Retinal pigment epithelial cell (primary cell): ENCODE results near the gene ZNF786.

Experiments
- DNase-seq: peaks from one replicate; pipeline ENCODE4 v3.0.0-alpha.2; 2010; ENCODE audit warnings: low read depth
- H3K4me3 ChIP-seq: 2 replicates; pipeline ENCODE4 v1.5.1; 2011; ENCODE audit warnings: mild to moderate bottlenecking, low read length, control low read depth, moderate library complexity
- TF ChIP-seq, protein P1 (sequence below): conservative IDR thresholded peaks from 2 replicates; pipeline ENCODE4 v1.5.1; 2011; ENCODE audit warnings: low read depth, low read length, control low read depth, inconsistent platforms

Gene ZNF786

DNA sequence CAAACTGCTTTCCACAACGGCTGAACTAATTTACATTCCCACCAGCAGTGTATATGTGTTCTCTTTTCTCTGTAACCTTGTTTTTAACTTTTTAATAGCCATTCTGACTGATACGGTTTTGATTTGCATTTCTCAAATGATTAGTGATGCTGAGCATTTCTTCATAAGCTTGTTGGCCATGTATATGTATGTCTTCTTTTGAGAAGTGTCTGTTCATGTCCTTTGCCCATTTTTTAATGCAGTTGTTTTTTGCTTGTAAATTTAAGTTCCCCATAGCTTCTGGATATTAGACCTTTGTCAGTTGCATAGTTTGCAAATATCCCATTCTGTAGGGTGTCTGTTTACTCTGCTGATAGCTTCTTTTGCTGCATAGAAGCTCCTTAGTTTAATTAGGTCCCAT is 6.1 kb downstream of the ZNF786 start:
- no peak overlapping the region for H3K4me3 ChIP-seq
- DNase-seq: no peak
- TF ChIP-seq, protein P1, sequence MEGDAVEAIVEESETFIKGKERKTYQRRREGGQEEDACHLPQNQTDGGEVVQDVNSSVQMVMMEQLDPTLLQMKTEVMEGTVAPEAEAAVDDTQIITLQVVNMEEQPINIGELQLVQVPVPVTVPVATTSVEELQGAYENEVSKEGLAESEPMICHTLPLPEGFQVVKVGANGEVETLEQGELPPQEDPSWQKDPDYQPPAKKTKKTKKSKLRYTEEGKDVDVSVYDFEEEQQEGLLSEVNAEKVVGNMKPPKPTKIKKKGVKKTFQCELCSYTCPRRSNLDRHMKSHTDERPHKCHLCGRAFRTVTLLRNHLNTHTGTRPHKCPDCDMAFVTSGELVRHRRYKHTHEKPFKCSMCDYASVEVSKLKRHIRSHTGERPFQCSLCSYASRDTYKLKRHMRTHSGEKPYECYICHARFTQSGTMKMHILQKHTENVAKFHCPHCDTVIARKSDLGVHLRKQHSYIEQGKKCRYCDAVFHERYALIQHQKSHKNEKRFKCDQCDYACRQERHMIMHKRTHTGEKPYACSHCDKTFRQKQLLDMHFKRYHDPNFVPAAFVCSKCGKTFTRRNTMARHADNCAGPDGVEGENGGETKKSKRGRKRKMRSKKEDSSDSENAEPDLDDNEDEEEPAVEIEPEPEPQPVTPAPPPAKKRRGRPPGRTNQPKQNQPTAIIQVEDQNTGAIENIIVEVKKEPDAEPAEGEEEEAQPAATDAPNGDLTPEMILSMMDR: no peak

DNA sequence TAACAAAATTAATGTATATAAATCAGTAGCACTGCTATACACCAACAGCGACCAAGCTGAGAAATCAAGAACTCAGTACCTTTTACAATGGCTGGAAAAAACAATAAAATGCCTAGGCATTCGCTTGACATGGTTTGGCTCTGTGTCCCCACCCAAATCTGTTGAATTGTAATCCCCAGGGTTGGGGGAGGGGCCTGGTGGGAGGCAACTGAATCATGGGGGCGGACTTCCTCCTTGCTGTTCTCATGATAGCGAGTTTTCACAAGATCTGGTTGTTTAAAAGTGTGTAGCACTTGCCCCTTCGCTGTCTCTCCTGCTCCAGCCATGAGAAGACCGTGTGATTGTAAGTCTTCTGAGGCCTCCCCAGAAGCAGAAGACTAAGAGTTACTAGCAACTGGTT is 8.6 kb downstream of the ZNF786 start:
- no peak overlapping the region for H3K4me3 ChIP-seq
- no peak for DNase-seq
- TF ChIP-seq, protein P1: no peak

- TF ChIP-seq, protein P1: no peak
- no peak for DNase-seq
- no peak overlapping the region for H3K4me3 ChIP-seq
Measured at GRCh38 chr7:149077594-149077993, 12.9 kb downstream of the ZNF786 start.

GRCh38 chr7:149075286-149075685 is 15.2 kb downstream of the ZNF786 start:
- DNase-seq: no peak
- TF ChIP-seq, protein P1: no peak
- H3K4me3 ChIP-seq: no peak overlapping the region

GRCh38 chr7:149074116-149074885 is 16.2 kb downstream of the ZNF786 start:
- no peak overlapping the region for H3K4me3 ChIP-seq
- TF ChIP-seq, protein P1: no peak
- no peak for DNase-seq

GRCh38 chr7:149072438-149072775 is 18.1 kb downstream of the ZNF786 start:
- DNase-seq: no peak
- H3K4me3 ChIP-seq: no peak overlapping the region
- TF ChIP-seq, protein P1: no peak
